Mucosa of stomach (tissue), 1 donor: ENCODE measurements around the gene CFL2.

ENCODE experiments used
- H3K27me3 ChIP-seq: one replicate; pipeline ENCODE4 v1.7.0; 2013; ENCODE audit warnings: mild to moderate bottlenecking, low read length; ENCODE audit not compliant: control insufficient read depth, insufficient read depth
- H3K36me3 ChIP-seq: one replicate; pipeline ENCODE4 v1.7.0; 2013; ENCODE audit warnings: low read length; ENCODE audit not compliant: control insufficient read depth, insufficient read depth
- H3K4me1 ChIP-seq: one replicate; pipeline ENCODE4 v1.7.0; 2013; ENCODE audit warnings: mild to moderate bottlenecking, low read length; ENCODE audit not compliant: control insufficient read depth, insufficient read depth
- H3K4me3 ChIP-seq: one replicate; pipeline ENCODE4 v1.7.0; 2013; ENCODE audit warnings: low read length
- H3K9ac ChIP-seq: one replicate; pipeline ENCODE4 v1.7.0; 2013; ENCODE audit warnings: mild to moderate bottlenecking, low read length, moderate library complexity
- H3K9me3 ChIP-seq: one replicate; pipeline ENCODE4 v1.7.0; 2013; ENCODE audit warnings: mild to moderate bottlenecking, low read length, moderate library complexity; ENCODE audit not compliant: control insufficient read depth
- donor health status: Pancreatic carcinoma.

CFL2 gene

DNA sequence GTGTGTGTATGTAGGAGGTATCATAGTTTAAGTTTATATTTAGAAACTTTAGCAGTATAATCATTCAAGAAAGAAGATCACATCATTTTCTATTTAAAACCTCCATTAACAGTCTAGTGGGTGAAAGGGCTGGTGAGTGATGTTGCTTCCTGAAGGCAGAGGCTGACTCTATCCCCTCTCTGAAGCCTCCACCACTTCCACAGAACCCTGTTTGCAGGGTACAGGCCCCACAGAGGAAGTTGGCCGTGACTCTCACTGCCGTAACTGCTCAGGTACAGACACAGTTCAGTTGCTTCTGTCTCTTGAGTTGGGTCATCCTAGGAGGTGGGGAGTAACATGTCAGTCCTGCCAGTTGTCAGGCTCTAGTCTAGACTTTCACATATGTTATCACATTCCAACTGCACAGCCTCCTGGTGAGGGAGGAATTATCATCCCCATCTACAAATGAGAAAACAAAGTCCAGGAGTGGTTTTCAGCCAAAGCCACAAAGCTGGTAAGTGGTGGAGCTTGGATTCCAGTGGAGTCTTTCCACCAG lies 31.5 kb downstream of the CFL2 start:
- no peaks in the 10 kb centered on the region for H3K36me3 ChIP-seq
- H3K9ac ChIP-seq: no peak overlapping the region
- peaks cover 4% of the 10 kb centered on the region for H3K27me3 ChIP-seq
- H3K9me3 ChIP-seq: no peaks in the 10 kb centered on the region
- no peaks in the 10 kb centered on the region for H3K4me1 ChIP-seq
- no peak overlapping the region for H3K4me3 ChIP-seq

DNA sequence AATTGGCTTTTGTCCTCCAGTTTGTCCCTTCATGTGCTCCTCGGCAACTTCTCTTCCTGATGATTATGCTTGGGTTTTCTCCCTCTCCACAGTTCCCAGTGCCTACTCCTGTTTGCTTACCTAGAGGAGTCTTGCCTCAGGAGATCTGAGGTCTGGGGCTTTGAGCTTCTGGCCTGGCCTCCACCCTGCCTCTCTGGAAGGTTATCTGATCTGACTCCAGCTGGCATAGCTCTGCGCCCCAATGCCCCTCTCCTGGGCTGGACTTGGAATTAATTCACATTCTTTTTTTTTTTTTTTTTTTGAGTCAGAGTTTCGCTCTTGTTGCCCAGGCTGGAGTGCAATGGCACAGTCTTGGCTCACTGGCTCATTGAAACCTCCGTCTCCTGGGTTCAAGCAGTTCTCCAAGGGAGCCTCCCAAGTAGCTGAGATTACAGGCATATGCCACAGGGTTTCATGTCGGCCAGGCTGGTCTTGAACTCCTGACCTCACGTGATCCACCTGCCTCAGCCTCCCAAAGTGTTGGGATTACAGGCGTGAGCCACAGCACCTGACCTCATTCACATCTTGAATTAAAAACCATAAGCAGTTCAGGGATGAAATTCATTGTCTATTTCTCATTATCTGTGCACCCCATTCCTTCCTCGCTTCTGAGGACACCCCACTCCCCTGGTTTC lies 33.5 kb downstream of the CFL2 start:
- H3K4me1 ChIP-seq: peaks cover 6% of the 10 kb centered on the region
- no peaks in the 10 kb centered on the region for H3K36me3 ChIP-seq
- no peaks in the 10 kb centered on the region for H3K9me3 ChIP-seq
- no peak overlapping the region for H3K4me3 ChIP-seq
- H3K27me3 ChIP-seq: peaks cover 2% of the 10 kb centered on the region
- H3K9ac ChIP-seq: no peak overlapping the region

DNA sequence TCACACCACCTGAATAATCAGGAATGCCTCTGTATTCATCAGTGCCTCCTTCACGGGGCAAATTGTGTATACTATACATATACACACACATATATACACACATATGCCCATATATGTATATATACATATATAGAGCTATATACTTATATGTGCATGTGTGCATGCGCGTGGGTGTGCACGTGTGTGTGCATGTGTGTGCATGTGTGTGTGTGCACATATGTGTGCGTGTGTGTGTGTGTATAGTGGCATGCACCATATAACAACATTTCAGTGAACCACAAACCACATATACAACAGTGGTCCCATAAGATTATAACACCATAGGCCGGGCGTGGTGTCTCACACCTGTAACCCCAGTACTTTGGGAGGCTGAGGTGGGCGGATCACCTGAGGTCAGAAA lies 35.7 kb downstream of the CFL2 start:
- no peaks in the 10 kb centered on the region for H3K9me3 ChIP-seq
- no peak overlapping the region for H3K4me3 ChIP-seq
- no peak overlapping the region for H3K9ac ChIP-seq
- H3K36me3 ChIP-seq: no peaks in the 10 kb centered on the region
- no peaks in the 10 kb centered on the region for H3K27me3 ChIP-seq
- peaks cover 10% of the 10 kb centered on the region for H3K4me1 ChIP-seq

DNA sequence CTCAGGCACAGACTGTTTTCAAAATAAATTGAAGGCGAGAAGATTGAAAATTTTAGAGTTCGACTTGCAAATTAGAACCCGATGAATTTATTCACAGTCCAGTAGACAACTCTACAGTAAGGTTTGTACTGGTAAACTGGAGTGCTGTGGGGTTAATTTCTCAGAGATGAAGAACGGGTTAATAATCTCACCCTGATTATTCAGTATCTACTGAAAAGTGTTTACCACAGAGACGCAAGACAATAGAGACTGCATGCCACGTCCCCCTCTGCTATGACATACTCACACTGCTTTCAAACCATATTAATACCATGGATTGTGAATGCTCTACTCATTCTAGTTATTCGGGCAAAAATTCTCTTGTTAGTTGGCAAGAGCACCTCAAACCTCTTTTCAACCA lies 36.1 kb downstream of the CFL2 start:
- Histone ChIP-seq H3K4me1 (peaks cover 10% of the 10 kb centered on the region), H3K27me3 (no peaks in the 10 kb centered on the region), H3K4me3 (no peak overlapping the region)

DNA sequence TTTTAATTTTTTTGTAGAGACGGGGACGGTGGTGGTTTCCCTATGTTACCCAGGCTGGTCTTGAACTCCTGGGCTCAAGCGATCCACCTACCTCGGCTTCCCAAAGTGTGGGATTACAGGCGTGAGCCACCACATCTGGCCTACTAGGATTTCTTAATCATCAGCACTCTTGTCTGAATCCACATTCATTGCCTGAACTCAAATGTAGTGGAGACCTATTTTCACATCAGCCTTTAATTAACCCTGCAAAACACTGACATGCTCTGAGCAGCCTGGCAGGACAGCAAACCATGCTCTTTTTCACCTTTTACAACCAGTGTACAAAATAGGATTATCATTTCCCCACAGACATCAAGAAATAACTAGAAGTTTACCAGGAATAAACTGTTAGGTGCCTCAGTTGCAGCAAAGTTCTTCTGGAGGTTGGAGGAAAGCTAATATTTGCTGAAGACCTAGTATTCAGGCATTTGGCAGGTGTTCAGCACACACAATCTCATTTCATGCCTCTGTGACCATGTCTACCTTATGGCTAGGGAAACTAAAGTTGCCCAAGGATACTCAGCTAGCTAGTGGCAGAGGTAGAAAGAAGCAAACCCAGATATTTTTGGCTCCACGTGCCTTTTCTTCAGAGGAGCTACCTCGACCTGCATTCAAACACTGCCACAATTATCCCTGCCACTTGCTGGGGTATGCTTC lies 37.7 kb downstream of the CFL2 start:
- Histone ChIP-seq H3K27me3 (no peaks in the 10 kb centered on the region), H3K9me3 (no peaks in the 10 kb centered on the region), H3K4me3 (no peak overlapping the region), H3K4me1 (peaks cover 10% of the 10 kb centered on the region), H3K9ac (no peak overlapping the region), H3K36me3 (no peaks in the 10 kb centered on the region)

More for the DNA sequence above, 36.1 kb downstream of the CFL2 start:
- H3K36me3 ChIP-seq: no peaks in the 10 kb centered on the region
- H3K9me3 ChIP-seq: no peaks in the 10 kb centered on the region
- H3K9ac ChIP-seq: no peak overlapping the region

DNA sequence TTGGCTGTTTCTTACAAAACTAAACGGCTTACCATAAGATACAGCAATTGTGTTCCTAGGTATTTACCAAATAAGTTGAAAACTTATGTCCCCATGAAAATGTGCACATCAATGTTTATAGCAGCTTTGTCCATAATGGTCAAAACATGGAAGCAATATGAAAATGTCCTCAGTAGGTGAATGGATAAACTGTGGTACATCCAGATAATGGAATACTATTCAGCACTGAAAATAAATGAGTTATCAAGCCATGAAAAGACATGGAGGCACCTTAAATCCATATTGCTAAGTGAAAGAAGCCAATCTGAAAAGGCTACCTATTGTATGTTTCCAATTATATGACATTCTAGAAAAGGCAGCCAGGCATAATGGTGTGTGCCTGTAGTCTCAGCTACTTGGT lies 40.7 kb downstream of the CFL2 start:
- H3K9ac ChIP-seq: no peak overlapping the region
- H3K27me3 ChIP-seq: no peaks in the 10 kb centered on the region
- H3K9me3 ChIP-seq: no peaks in the 10 kb centered on the region
- H3K4me3 ChIP-seq: no peak overlapping the region
- no peaks in the 10 kb centered on the region for H3K36me3 ChIP-seq
- peaks cover 10% of the 10 kb centered on the region for H3K4me1 ChIP-seq

DNA sequence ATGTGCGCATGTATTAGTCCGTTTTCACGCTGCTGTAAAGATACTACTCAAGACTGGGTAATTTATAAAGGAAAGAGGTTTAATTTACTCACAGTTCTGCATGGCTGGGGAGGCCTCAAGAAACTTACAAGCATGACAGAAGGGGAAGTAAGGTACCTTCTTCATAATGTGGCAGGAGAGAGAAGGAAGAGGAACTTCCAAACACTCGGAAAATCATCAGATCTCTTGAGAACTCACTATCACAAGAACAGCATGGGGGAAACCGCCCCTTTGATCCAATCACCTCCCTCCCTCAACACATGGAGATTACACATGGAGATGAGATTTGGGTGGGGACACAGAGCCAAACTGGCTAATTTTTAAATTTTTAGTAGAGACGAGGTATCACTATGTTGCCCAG lies 42.7 kb downstream of the CFL2 start:
- H3K4me1 ChIP-seq: peaks cover 6% of the 10 kb centered on the region
- H3K9me3 ChIP-seq: no peaks in the 10 kb centered on the region
- no peak overlapping the region for H3K9ac ChIP-seq
- H3K4me3 ChIP-seq: no peak overlapping the region
- no peaks in the 10 kb centered on the region for H3K36me3 ChIP-seq
- H3K27me3 ChIP-seq: no peaks in the 10 kb centered on the region

DNA sequence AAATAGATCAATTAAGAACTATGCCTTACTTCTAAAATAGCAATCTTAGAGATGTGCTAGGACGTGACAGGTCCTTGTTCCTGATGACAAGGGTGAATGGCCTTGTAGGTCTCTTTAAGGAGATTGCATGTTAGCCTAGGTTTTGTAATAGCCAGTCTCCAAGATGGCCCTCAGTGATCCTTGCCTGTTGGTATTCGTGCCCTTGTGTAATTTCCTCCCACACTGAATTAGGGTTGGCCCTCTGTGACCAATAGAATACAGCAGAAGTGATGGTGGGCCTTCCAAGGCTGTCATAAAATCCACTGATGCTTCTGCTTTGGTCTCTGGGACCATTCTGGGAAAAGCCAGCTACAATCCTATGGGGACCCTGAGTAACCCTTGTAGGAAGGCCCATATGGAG lies 46.3 kb downstream of the CFL2 start:
- Histone ChIP-seq H3K36me3 (no peaks in the 10 kb centered on the region), H3K9me3 (no peaks in the 10 kb centered on the region), H3K4me3 (no peak overlapping the region), H3K4me1 (no peaks in the 10 kb centered on the region), H3K9ac (no peak overlapping the region), H3K27me3 (no peaks in the 10 kb centered on the region)

DNA sequence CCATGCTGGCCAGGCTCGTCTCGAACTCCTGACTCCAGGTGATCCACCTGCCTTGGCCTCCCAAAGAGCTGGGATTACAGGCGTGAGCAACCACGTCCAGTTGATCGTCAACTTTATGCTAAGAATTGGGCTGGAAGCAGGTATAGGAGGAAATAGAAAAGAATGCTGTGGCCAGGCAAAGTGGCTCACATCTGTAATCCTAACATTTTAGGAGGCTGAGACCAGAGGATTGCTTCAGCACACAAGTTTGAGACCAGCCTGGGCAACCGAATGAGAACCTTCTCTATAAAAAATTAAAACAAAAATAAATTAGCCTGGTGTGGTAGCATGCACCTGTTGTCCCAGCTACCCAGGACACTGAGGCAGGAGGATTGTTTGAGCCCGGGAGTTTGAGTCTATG lies 47.4 kb downstream of the CFL2 start:
- Histone ChIP-seq H3K36me3 (no peaks in the 10 kb centered on the region), H3K9ac (no peak overlapping the region), H3K9me3 (no peaks in the 10 kb centered on the region), H3K4me1 (no peaks in the 10 kb centered on the region), H3K4me3 (no peak overlapping the region), H3K27me3 (no peaks in the 10 kb centered on the region)

DNA sequence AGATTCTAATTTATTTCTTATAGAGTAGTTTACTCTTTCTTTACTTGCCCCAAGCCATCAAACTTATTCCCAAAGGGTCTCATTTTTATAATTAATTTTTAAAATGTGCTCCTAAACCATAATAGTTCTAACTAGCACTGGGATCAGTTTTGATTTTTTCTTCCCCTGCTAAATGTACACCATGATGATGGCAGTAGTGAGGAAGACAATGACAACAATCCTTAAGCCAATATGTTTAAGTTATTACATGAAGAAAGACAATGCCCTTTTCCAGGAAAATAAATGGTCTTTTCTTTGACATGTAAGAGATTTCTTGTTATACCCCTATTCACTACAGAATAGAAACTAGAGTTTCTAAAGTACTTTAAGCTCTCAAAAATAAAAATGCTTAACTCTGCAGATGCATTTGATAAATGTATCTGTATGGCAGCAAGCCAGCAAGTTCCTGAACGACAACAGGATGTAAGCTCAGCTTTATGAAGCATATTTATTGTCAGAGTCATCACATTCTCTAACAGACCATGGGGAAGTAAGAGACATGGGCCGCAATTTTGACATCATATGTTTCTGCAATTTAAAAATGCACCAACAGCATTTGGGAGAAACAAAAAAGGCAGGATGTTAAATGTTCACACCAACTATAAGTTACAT lies 48.5 kb downstream of the CFL2 start:
- H3K4me1 ChIP-seq: no peaks in the 10 kb centered on the region
- H3K27me3 ChIP-seq: no peaks in the 10 kb centered on the region
- H3K9ac ChIP-seq: no peak overlapping the region
- H3K9me3 ChIP-seq: no peaks in the 10 kb centered on the region
- H3K4me3 ChIP-seq: no peak overlapping the region
- H3K36me3 ChIP-seq: no peaks in the 10 kb centered on the region

DNA sequence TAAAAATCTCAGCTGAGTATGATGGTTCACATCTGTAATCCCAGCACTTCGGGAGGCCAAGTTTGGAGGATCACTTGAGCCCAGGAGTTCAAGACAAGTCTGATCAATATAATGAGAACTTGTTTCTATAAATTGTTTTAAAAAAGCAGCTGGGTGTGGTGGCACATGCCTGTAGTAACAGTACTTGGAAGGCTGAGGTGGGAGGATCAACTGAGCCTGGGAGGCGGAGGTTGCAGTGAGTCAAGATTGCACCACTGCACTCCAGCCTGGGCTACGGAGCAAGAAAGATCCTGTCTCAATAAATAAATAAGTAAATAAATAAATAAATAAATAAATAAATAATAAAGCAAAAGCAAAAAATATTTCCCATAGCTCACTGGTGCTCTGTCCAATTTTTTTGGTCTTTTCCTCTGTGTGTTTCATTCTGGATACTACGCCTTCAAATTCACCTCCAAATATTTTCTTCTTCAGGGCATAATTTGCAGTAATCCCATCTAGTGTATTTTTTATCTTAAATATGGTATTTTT lies 51.8 kb downstream of the CFL2 start:
- Histone ChIP-seq H3K27me3 (no peaks in the 10 kb centered on the region), H3K4me1 (no peaks in the 10 kb centered on the region), H3K36me3 (no peaks in the 10 kb centered on the region), H3K9ac (no peak overlapping the region), H3K4me3 (no peak overlapping the region), H3K9me3 (no peaks in the 10 kb centered on the region)

DNA sequence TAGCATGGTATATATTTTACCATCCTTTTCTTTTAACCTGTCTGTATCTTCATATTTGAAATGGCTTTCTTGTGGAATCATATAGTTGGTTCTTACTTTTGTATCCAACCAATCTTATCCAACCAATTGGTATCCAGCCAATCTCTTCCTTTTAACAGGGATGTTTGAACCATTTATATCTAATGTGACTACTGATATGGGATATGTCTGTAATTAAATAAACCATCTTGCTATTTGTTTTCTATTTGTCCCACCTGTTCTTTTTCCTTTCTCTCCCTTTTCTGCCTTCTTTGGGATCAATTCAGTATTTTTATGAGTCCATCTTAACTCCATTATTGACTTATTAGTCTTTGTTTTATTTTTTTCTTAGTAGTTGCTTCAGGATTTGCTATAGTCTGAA lies 53.6 kb downstream of the CFL2 start:
- Histone ChIP-seq H3K36me3 (no peaks in the 10 kb centered on the region), H3K4me3 (no peak overlapping the region)

More for the DNA sequence above, 53.6 kb downstream of the CFL2 start:
- H3K27me3 ChIP-seq: no peaks in the 10 kb centered on the region
- H3K9ac ChIP-seq: no peak overlapping the region
- no peaks in the 10 kb centered on the region for H3K4me1 ChIP-seq
- H3K9me3 ChIP-seq: no peaks in the 10 kb centered on the region
